Body of pancreas (tissue), 4 donors: Measurements from ENCODE around the gene FOXS1.

ENCODE experiments used
- CTCF ChIP-seq, 7 experiments: fragments of 450-650 bp in 4 of 7; fragments of 200-600 bp in 3 of 7; sonication (generic) in 3 of 7; IDR thresholded peaks; one replicate each; pipeline ENCODE4 v1.5.1; 2016 to 2019; ENCODE audit warnings: antibody characterized with exemption in 7 of 7
- POLR2A ChIP-seq, 3 donors: fragments of 450-650 bp; IDR thresholded peaks; one replicate each; pipeline ENCODE4 v1.6.1; 2016; ENCODE audit warnings: antibody characterized with exemption in 3 of 3, mild to moderate bottlenecking in 2 of 3

DNA sequence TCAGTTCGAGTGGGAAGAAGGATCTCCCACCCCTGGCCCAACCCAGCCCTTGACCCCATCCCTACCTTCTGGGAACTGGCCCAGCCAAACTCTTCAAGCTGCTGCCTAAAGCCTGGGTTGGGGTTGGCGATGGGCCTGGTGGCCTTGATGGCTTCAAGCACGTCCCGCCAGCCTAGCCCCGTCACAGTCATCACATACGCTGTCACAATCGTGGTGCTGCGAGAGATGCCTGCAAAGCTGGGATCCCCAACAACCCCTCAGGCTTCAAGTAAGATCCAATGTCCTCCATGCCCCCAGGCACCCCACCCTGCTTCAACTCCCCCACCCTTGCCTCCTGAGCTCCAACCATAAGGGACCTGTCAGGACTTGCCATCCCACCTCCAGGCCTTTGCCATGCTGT is 17.1 kb upstream of the FOXS1 start:
- TF ChIP-seq CTCF (IDR thresholded peaks at IDR 0.05) (no peak), POLR2A (IDR thresholded peaks at IDR 0.05) (no peak)
